NT2/D1 (cell line): Measurements from ENCODE around the gene ZNF385B.

Source experiments
- DNase-seq: peaks from one replicate; pipeline ENCODE4 v3.0.0-alpha.2; 2011; ENCODE audit warnings: low read depth, low spot score
- H3K27me3 ChIP-seq: 2 replicates; pipeline ENCODE4 v1.6.0; 2011; ENCODE audit warnings: mild to moderate bottlenecking; ENCODE audit not compliant: insufficient read length, insufficient read depth
- H3K36me3 ChIP-seq: 2 replicates; pipeline ENCODE4 v1.6.1; 2011; ENCODE audit warnings: mild to moderate bottlenecking, low read length, mixed read lengths; ENCODE audit not compliant: insufficient read depth, insufficient read length
- H3K4me1 ChIP-seq: 2 replicates; pipeline ENCODE4 v1.5.1; 2011; ENCODE audit not compliant: insufficient read depth, insufficient read length
- H3K4me3 ChIP-seq: 2 replicates; pipeline ENCODE4 v1.5.1; 2011; ENCODE audit warnings: low read depth; ENCODE audit not compliant: insufficient read length
- H3K9ac ChIP-seq: 2 replicates; pipeline ENCODE4 v1.6.0; 2011; ENCODE audit warnings: low read depth; ENCODE audit not compliant: insufficient read length
- H3K9me3 ChIP-seq: 2 replicates; pipeline ENCODE4 v1.5.1; 2011; ENCODE audit warnings: mild to moderate bottlenecking, low read length; ENCODE audit not compliant: insufficient read depth
- SUZ12 ChIP-seq: IDR thresholded peaks from 2 replicates; pipeline ENCODE4 v1.6.1; 2011; ENCODE audit not compliant: insufficient read length, insufficient read depth; ENCODE audit errors: extremely low read depth
- YY1 ChIP-seq: IDR thresholded peaks from 2 replicates; pipeline ENCODE4 v1.6.1; 2011; ENCODE audit not compliant: insufficient read length, insufficient read depth
- ZNF274 ChIP-seq: IDR thresholded peaks from 2 replicates; pipeline ENCODE4 v1.6.1; 2011; ENCODE audit warnings: mild to moderate bottlenecking, low read depth, low read length

The ZNF385B gene

DNA sequence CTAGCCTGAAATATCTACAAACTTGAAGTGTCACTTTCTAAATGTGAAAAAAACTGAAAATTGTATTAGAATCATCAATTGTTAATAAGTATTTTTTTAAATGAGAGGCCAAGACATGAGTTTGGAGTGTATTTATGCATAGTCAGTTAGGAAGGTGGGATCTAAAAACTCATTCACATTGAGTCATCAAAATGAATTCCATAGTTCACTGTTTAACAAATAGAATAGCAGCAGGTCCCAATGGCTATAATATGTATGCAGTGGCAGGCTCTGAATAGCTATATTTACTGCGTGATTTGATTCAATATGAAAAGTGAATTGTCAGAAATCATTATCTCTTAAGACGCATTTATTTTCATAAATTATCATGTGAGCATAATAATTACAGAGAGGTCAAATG is 256.1 kb downstream of the ZNF385B start:
- no peak overlapping the region for H3K4me3 ChIP-seq
- no peak overlapping the region for H3K9ac ChIP-seq
- H3K4me1 ChIP-seq = no peaks in the 10 kb centered on the region
- H3K9me3 ChIP-seq = no peaks in the 10 kb centered on the region
- H3K27me3 ChIP-seq = no peaks in the 10 kb centered on the region
- TF ChIP-seq ZNF274 (no peak), YY1 (no peak)
- no peak for DNase-seq
- H3K36me3 ChIP-seq = no peaks in the 10 kb centered on the region

GRCh38 chr2:179604598-179604997 is 256.8 kb downstream of the ZNF385B start:
- Histone ChIP-seq H3K9me3 (no peaks in the 10 kb centered on the region), H3K4me3 (no peak overlapping the region), H3K9ac (no peak overlapping the region), H3K36me3 (no peaks in the 10 kb centered on the region), H3K27me3 (no peaks in the 10 kb centered on the region), H3K4me1 (no peaks in the 10 kb centered on the region)
- TF ChIP-seq YY1 (no peak), SUZ12 (no peak), ZNF274 (no peak)
- DNase-seq = no peak

DNA sequence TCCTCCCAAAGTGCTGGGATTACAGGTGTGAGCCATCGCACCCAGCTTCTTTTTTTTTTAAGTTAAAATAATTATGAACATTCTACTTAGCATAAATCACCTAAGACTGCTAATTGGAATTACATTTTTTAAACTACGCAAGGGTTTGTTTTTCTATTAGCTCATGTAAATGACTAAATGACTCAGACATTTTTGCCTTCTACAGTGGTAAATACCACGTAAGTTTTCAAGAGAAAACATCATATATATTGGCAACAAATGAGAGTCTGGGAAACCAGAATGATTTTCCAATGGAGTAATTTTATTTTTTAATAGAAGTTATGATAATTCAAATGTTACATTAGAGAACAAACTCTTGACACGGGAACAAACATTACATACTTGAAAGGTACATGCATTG is 259.0 kb downstream of the ZNF385B start:
- Histone ChIP-seq H3K9me3 (no peaks in the 10 kb centered on the region), H3K27me3 (no peaks in the 10 kb centered on the region), H3K9ac (no peak overlapping the region), H3K4me1 (no peaks in the 10 kb centered on the region), H3K4me3 (no peak overlapping the region), H3K36me3 (no peaks in the 10 kb centered on the region)
- TF ChIP-seq ZNF274 (no peak), YY1 (no peak), SUZ12 (no peak)
- DNase-seq = no peak

GRCh38 chr2:179596018-179596417 is 265.4 kb downstream of the ZNF385B start:
- Histone ChIP-seq H3K4me1 (no peaks in the 10 kb centered on the region), H3K36me3 (no peaks in the 10 kb centered on the region), H3K9me3 (no peaks in the 10 kb centered on the region), H3K9ac (no peak overlapping the region), H3K4me3 (no peak overlapping the region), H3K27me3 (no peaks in the 10 kb centered on the region)
- no peak for DNase-seq
- TF ChIP-seq SUZ12 (no peak), ZNF274 (no peak), YY1 (no peak)

DNA sequence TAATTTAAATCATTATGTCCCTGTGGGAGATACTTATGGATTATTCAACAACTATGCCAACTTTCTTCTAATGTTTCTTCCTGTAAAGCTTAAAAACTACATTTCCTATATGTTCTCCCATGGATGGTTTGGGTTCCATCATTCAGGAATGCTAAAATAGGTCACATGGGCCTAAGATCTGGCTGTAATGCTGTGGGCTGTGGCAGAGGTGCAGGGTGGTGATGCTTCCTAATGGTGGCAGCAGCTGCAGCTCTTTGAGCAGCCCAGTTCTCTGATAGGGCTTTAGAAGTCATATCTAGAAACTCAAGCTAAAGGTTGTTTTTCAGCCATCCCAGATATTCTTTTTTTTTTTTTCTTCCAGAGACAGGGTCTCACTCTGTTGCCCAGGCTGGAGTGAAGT is 266.1 kb downstream of the ZNF385B start:
- no peaks in the 10 kb centered on the region for H3K9me3 ChIP-seq
- H3K27me3 ChIP-seq = no peaks in the 10 kb centered on the region
- H3K4me3 ChIP-seq = no peak overlapping the region
- no peak for DNase-seq
- no peaks in the 10 kb centered on the region for H3K4me1 ChIP-seq
- H3K9ac ChIP-seq = no peak overlapping the region
- no peaks in the 10 kb centered on the region for H3K36me3 ChIP-seq
- TF ChIP-seq YY1 (no peak), ZNF274 (no peak), SUZ12 (no peak)

GRCh38 chr2:179594268-179595112 is 266.9 kb downstream of the ZNF385B start:
- no peaks in the 10 kb centered on the region for H3K36me3 ChIP-seq
- H3K27me3 ChIP-seq = no peaks in the 10 kb centered on the region
- H3K4me3 ChIP-seq = no peak overlapping the region
- DNase-seq = no peak
- H3K4me1 ChIP-seq = no peaks in the 10 kb centered on the region
- H3K9ac ChIP-seq = no peak overlapping the region
- TF ChIP-seq SUZ12 (no peak), YY1 (no peak), ZNF274 (no peak)
- H3K9me3 ChIP-seq = no peaks in the 10 kb centered on the region

DNA sequence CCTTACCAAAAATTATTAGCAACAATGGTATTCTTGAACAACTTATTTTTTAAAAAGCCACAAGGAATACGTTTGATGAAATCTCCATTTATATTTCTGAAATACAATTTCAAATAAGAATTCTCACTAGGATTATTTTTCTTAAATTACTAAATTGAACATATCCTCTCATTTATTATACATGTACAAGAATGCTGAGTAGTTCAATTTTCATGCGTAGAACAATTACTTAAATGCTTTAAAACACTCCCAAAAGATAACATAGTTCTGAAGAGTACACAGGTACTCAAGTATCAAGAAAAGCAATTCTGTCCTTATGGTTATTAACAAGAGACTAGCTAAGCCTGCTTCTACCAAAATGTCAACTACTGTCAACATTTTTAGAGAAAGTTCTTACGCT is 268.1 kb downstream of the ZNF385B start:
- no peaks in the 10 kb centered on the region for H3K9me3 ChIP-seq
- TF ChIP-seq ZNF274 (no peak), YY1 (no peak), SUZ12 (no peak)

More for the DNA sequence above, 268.1 kb downstream of the ZNF385B start:
- Histone ChIP-seq H3K27me3 (no peaks in the 10 kb centered on the region), H3K4me1 (no peaks in the 10 kb centered on the region), H3K36me3 (no peaks in the 10 kb centered on the region), H3K9ac (no peak overlapping the region), H3K4me3 (no peak overlapping the region)
- DNase-seq = no peak
